Caco-2 (cell line): ENCODE data around the gene TTC17. TPM values are rescaled to one million over a fixed set of nuclear protein-coding genes. Genes with fewer than 3 reads are reported as not detected.

Experiments used
- BruUV-seq: library from RNA; stranded (reverse); fragments of 400-500 nt; replicated peaks from 2 replicates; lab custom pipeline; 2021; lab: Mats Ljungman, UMichigan
- CTCF ChIA-PET: fragments of 300-600 bp; sonication (Branson Sonifier 250); formaldehyde crosslinking; loops from one replicate; lab custom pipeline; 2022; ENCODE audit warnings: antibody characterized with exemption; lab: Charles Lee
- POLR2A ChIA-PET: fragments of 300-600 bp; sonication (Branson Sonifier 250); formaldehyde crosslinking; loops from one replicate; lab custom pipeline; 2022; ENCODE audit warnings: antibody characterized with exemption; lab: Charles Lee
- DNase-seq, 2 experiments: peaks; one replicate each; pipeline versions ENCODE4 v3.0.0 to v3.0.0-alpha.2; 2020 to 2022
- H3K27me3 ChIP-seq: replicated peaks from 2 replicates; pipeline ENCODE4 v1.6.0; 2011; ENCODE audit warnings: low read length; ENCODE audit not compliant: control insufficient read depth, insufficient read depth
- H3K36me3 ChIP-seq: 2 replicates; pipeline ENCODE4 v1.5.1; 2011; ENCODE audit warnings: low read length; ENCODE audit not compliant: control insufficient read depth, insufficient read depth
- H3K4me1 ChIP-seq: fragments of 250-450 bp; sonication (Bioruptor Pico); 2 replicates; pipeline ENCODE4 v1.5.1; 2020; ENCODE audit warnings: mild to moderate bottlenecking
- H3K4me3 ChIP-seq: 2 replicates; pipeline ENCODE4 v1.5.1; 2011; ENCODE audit warnings: low read depth, mild to moderate bottlenecking, control low read depth, low read length
- H3K9me3 ChIP-seq: fragments of 250-450 bp; sonication (Bioruptor Pico); 2 replicates; pipeline ENCODE4 v1.5.1; 2020; ENCODE audit warnings: mild to moderate bottlenecking, moderate library complexity
- H3K27ac Mint-ChIP-seq: one replicate; pipeline ENCODE4 v1.8.0; 2022; ENCODE audit warnings: mixed read lengths; ENCODE audit not compliant: unreplicated experiment
- H3K27me3 Mint-ChIP-seq: one replicate; pipeline ENCODE4 v1.8.0; 2022; ENCODE audit warnings: mixed read lengths; ENCODE audit not compliant: insufficient read depth, unreplicated experiment
- H3K36me3 Mint-ChIP-seq: one replicate; pipeline ENCODE4 v1.8.0; 2022; ENCODE audit warnings: mild to moderate bottlenecking, mixed read lengths; ENCODE audit not compliant: insufficient read depth, unreplicated experiment
- H3K4me1 Mint-ChIP-seq: one replicate; pipeline ENCODE4 v1.8.0; 2022; ENCODE audit warnings: low read depth, mixed read lengths; ENCODE audit not compliant: unreplicated experiment
- H3K4me3 Mint-ChIP-seq: one replicate; pipeline ENCODE4 v1.8.0; 2022; ENCODE audit warnings: mild to moderate bottlenecking, moderate library complexity, mixed read lengths; ENCODE audit not compliant: unreplicated experiment
- H3K9me3 Mint-ChIP-seq: one replicate; pipeline ENCODE4 v1.8.0; 2022; ENCODE audit warnings: mixed read lengths; ENCODE audit not compliant: unreplicated experiment
- CTCF ChIP-seq, 2 experiments: fragments of 200-600 bp in 1 of 2; IDR thresholded peaks; 1 replicate in 1 of 2; 2 replicates in 1 of 2; pipeline versions ENCODE4 v1.5.1 to v1.8.0; 2011 to 2022; ENCODE audit warnings: antibody characterized with exemption in 1 of 2, control low read depth in 1 of 2, inconsistent platforms in 1 of 2, low read depth in 1 of 2, low read length in 1 of 2, mild to moderate bottlenecking in 1 of 2, moderate library complexity in 1 of 2; ENCODE audit not compliant: insufficient read depth in 1 of 2, severe bottlenecking in 1 of 2, unreplicated experiment in 1 of 2
- intact Hi-C: fragments of 100-400 bp; cut with micrococcal nuclease; formaldehyde crosslinking; loops from one replicate; pipeline ENCODE4 v1.10.0; 2022; ENCODE audit not compliant: unreplicated experiment
- total RNA-seq: library from RNA; stranded (reverse); gene quantifications from 2 replicates; pipeline ENCODE4 v1.2.3, GENCODE V29; 2022

The TTC17 gene
- total RNA-seq, 1 experiment from 2014 or later, result 73.1 TPM

DNA sequence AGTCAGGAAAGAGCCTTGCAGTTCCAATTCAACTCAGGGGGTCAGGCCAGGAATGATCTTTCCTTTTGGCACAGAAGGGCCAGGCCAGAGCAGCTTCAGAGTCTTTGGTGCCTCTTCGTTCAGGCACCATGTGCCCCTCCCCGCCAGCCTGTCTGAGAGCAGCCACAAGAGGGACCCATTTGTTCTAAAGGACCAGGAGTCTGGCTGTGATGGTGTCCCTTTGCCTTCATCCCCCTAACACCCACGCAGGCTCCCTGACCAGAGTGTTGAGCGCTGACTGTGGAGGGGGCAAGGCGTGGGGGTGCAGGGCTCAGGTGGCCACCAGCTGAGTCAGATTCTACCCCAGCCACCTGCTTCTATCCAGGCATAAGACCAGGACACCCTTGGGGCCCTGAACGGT, 156.4 kb downstream of the TTC17 start:
- POLR2A ChIA-PET, result no interaction called here
- Mint-ChIP-seq H3K4me3 (no peak overlapping the region), H3K9me3 (peaks cover 20% of the 10 kb centered on the region), H3K4me1 (no peaks in the 10 kb centered on the region), H3K27me3 (peaks cover 8% of the 10 kb centered on the region), H3K36me3 (no peaks in the 10 kb centered on the region), H3K27ac (no peak overlapping the region)
- TF ChIP-seq CTCF (IDR thresholded peaks at IDR 0.05; ENCODE audit: insufficient read depth in 1 of 2, low read depth in 1 of 2, low read length in 1 of 2, severe bottlenecking in 1 of 2, unreplicated experiment in 1 of 2), result peak; percentile 22 to 28
- CTCF ChIA-PET, result interaction anchor here (0.6 to 1.1 kb wide), 2 partner anchors 11 to 68 kb away, joined by 3 to 7 read pairs; no protein-coding TSS in a partner anchor
- no peak for DNase-seq
- no peaks in the 10 kb centered on the region for H3K4me1 ChIP-seq
- BruUV-seq, result no TSS peak
- no peaks in the 10 kb centered on the region for H3K9me3 ChIP-seq
- intact Hi-C loops, result no loop called here
- no peaks in the 10 kb centered on the region for H3K36me3 ChIP-seq
- H3K4me3 ChIP-seq, result no peak overlapping the region
- no peaks in the 10 kb centered on the region for H3K27me3 ChIP-seq

GRCh38 chr11:43516316-43516850, 157.7 kb downstream of the TTC17 start:
- Histone ChIP-seq H3K4me3 (no peak overlapping the region), H3K9me3 (no peaks in the 10 kb centered on the region), H3K27me3 (no peaks in the 10 kb centered on the region), H3K36me3 (no peaks in the 10 kb centered on the region), H3K4me1 (no peaks in the 10 kb centered on the region)
- intact Hi-C loops, result no loop called here
- POLR2A ChIA-PET, result no interaction called here
- BruUV-seq, result no TSS peak
- H3K9me3 Mint-ChIP-seq, result peaks cover 26% of the 10 kb centered on the region
- H3K4me1 Mint-ChIP-seq, result no peaks in the 10 kb centered on the region
- TF ChIP-seq CTCF (IDR thresholded peaks at IDR 0.05; ENCODE audit: insufficient read depth in 1 of 2, low read depth in 1 of 2, low read length in 1 of 2, severe bottlenecking in 1 of 2, unreplicated experiment in 1 of 2), result no peak
- no peak for DNase-seq
- H3K27ac Mint-ChIP-seq, result no peak overlapping the region
- peaks cover 11% of the 10 kb centered on the region for H3K27me3 Mint-ChIP-seq
- CTCF ChIA-PET, result no interaction called here
- no peaks in the 10 kb centered on the region for H3K36me3 Mint-ChIP-seq
- H3K4me3 Mint-ChIP-seq, result no peak overlapping the region

DNA sequence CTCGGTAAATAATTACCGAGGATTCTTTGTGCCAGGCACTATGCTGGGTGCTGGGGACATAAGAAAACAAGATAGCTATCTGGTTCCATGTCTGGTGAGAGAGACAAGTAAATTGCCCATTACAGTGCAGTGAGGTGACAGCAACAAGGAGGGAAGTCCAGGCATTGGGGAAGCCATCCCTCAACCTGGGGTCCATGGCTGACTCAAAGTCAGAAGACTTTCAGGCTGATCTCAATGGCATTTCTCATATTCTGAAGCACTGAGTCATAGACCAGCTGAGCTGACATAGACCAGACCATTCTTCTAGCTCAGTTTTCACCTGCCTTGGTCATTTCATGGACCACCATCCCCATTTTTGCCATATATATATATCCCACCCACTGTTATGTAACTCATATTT, 158.8 kb downstream of the TTC17 start:
- DNase-seq, result no peak
- H3K27ac Mint-ChIP-seq, result no peak overlapping the region
- no peaks in the 10 kb centered on the region for H3K9me3 ChIP-seq
- no peaks in the 10 kb centered on the region for H3K36me3 Mint-ChIP-seq
- CTCF ChIA-PET, result interaction anchor here (0.6 kb wide), 1 partner anchor 27 kb away, joined by 3 read pairs; no protein-coding TSS in a partner anchor
- POLR2A ChIA-PET, result no interaction called here
- H3K4me1 Mint-ChIP-seq, result no peaks in the 10 kb centered on the region
- H3K36me3 ChIP-seq, result no peaks in the 10 kb centered on the region
- no peak overlapping the region for H3K4me3 ChIP-seq
- intact Hi-C loops, result no loop called here
- H3K27me3 ChIP-seq, result no peaks in the 10 kb centered on the region
- H3K4me3 Mint-ChIP-seq, result no peak overlapping the region
- TF ChIP-seq CTCF (IDR thresholded peaks at IDR 0.05; ENCODE audit: insufficient read depth in 1 of 2, low read depth in 1 of 2, low read length in 1 of 2, severe bottlenecking in 1 of 2, unreplicated experiment in 1 of 2), result no peak
- no peaks in the 10 kb centered on the region for H3K4me1 ChIP-seq
- peaks cover 17% of the 10 kb centered on the region for H3K9me3 Mint-ChIP-seq
- peaks cover 10% of the 10 kb centered on the region for H3K27me3 Mint-ChIP-seq
- no TSS peak for BruUV-seq
